Stimulated activated CD4-positive, alpha-beta T cell treated with anti-CD3 and anti-CD28 coated beads, Interleukin-12 subunit alpha, Interleukin-12 subunit beta, amount 100 ng/mL, for 24 hours (primary cell): ENCODE results near the gene ARMC2.
"Not testable (repeated sequence)": the region's sequence is repeated elsewhere in the genome, so short reads cannot be mapped to it uniquely, and the experiment has no call there.

Experiments used
- DNase-seq, 2 experiments: peaks; one replicate each; pipeline ENCODE4 v3.0.0-alpha.2; 2020; ENCODE audit warnings: low read depth in 2 of 2

ARMC2 gene

DNA sequence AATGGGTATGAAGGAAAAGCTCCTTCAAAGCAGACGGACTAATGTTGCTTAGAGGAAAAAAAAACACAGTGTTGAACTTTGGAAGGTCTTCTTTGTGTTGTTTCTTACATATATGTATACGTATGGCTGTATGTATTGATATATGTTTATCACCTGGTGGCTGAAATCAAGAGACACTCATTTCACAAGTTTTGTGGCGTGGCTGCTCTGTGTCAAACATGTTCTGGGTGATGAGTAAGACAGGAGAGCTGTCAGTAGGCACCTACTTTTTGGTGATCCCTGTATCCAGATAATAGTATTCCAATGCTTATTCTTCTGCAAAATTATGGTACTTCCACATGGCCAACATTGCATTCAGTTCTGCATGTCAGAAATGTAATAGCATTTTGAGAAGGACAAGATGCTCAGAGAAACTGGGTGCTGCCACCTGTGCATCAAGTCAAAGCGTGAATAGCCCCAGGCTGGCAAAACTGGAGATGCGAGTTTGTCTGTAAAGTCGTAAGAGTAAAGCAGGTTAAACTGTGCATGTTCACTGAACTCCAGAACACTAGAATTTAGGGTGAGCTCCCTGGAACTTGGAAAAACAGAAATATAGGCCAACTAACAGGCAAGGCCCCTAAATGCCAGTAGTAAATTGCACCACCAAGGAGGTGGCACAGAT is 67.9 kb downstream of the ARMC2 start:
- DNase-seq, result no peak

DNA sequence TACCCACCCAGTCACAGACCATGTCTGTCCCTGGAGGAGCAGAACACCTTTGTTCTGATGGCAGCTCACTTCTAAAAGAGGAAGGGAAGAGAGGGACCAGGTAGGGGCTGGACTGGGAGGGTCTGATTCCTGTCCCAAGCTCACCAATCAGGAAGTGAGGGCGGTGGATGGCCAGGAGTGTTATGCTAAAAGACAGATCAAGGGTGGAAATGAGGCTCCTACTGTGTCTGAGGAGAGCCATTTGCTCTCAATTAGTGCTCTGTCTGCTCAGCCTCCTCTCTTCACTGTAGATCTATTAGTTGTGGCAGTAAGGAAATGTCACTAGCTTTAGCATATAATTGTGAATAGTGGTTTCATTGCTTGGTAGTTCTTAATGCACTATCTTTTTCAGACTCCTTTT is 72.5 kb downstream of the ARMC2 start:
- no peak for DNase-seq

- DNase-seq, result peak in 1 of 2 experiments; percentile 13
These were observed 73.5 kb downstream of the ARMC2 start for GRCh38 chr6:108921547-108922361.

DNA sequence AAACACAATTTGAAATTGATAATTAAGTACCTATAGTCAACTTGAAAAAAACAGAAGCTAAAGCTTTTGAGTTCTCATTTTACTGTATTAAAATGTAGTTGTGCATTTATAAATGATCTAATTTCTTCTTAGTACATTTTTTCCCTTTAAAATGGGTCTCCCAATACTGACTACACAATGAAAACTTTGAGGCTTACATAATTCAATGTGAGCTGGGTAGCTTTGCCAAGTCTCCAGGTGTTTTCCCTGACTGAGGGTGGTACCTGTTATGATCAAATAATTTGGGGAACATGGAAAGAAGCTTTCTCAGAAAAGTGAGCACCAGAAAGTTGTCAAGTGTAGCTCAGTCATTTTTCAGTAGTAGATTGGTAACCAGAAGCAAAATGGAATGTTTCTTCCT is 74.3 kb downstream of the ARMC2 start:
- no peak for DNase-seq

DNA sequence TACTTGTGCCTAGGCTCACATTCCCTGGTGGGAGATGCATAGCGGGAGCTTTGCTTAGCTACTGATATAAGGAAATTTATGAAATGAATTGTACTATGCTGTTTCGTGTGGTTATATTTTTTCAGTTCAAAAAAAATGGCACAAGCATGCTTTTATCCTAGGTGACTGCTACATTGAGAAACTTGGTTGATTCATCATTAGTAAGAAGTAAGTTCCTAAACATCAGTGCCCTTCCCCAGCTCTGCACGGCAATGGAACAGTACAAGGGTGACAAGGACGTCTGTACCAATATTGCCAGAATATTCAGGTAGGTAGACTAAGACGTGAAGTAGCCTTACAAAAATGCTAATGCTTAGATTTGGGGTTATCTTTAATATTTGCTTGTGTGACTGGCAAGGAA is 79.7 kb downstream of the ARMC2 start:
- DNase-seq, result no peak

- DNase-seq, result no peak
These were observed 80.4 kb downstream of the ARMC2 start for GRCh38 chr6:108928650-108929049.

- not testable (repeated sequence) for DNase-seq
These were observed 82.9 kb downstream of the ARMC2 start for GRCh38 chr6:108931090-108931489.

GRCh38 chr6:108937170-108937569 is 88.9 kb downstream of the ARMC2 start:
- no peak for DNase-seq

DNA sequence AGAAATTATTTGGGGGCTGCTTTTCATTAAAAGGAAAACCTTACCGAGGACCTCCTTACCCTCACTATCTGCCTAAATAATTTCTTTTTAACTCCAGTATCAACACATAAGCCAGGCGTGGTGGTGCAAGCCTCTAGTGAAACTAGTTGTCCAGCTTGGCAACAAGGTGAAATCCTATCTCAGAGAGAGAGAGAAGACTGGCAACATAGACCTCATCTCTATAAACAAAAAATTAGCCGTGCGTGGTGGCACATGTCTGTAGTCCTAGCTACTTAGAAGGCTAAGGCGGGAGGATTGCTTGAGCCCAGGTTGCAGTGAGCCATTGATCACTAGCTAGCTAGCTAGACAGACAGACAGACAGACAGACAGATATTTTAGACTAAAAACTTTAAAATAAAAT is 92.5 kb downstream of the ARMC2 start:
- no peak for DNase-seq

- DNase-seq, result no peak
These were observed 93.1 kb downstream of the ARMC2 start for GRCh38 chr6:108941281-108941680.

DNA sequence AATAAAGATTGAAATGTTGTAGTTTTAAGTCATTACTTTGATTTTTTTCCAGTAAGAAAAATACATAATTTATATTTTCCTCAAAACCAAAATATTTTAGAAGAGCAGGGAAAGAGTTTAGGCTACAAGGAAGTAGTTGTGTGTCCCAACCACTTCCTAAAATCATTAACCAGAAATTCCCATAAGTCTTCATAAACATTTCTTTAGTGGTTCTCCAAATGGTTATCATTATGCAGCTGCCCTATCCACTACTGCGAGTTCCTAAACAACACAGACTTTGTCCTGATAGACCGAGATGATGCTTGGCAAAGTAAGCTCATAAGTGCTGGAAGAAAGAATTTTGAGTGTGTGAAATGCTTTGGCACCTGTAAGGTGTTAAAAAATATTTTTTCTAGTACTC is 93.6 kb downstream of the ARMC2 start:
- no peak for DNase-seq

- peak in 1 of 2 experiments; percentile 24 for DNase-seq
These were observed 94.6 kb downstream of the ARMC2 start for GRCh38 chr6:108942556-108943492.

DNA sequence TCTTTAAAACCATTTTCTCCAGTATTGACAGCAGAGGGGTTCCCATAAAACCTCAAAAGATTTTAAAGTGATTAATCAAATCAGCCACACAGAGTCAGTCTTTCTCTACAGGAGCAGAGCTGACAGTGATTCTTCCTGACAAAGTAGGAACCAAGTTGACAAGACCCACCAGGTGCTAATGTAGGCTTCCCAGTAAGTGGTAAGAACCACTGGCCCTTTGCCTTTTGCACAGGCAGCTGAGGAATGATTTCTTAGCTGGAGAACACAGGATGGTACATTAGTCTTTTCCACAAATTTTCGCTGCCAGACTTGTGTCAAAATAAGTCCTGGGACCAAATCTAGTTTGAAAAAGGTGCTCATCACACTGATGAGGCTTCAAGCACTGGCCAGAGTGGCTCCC is 95.8 kb downstream of the ARMC2 start:
- no peak for DNase-seq

DNA sequence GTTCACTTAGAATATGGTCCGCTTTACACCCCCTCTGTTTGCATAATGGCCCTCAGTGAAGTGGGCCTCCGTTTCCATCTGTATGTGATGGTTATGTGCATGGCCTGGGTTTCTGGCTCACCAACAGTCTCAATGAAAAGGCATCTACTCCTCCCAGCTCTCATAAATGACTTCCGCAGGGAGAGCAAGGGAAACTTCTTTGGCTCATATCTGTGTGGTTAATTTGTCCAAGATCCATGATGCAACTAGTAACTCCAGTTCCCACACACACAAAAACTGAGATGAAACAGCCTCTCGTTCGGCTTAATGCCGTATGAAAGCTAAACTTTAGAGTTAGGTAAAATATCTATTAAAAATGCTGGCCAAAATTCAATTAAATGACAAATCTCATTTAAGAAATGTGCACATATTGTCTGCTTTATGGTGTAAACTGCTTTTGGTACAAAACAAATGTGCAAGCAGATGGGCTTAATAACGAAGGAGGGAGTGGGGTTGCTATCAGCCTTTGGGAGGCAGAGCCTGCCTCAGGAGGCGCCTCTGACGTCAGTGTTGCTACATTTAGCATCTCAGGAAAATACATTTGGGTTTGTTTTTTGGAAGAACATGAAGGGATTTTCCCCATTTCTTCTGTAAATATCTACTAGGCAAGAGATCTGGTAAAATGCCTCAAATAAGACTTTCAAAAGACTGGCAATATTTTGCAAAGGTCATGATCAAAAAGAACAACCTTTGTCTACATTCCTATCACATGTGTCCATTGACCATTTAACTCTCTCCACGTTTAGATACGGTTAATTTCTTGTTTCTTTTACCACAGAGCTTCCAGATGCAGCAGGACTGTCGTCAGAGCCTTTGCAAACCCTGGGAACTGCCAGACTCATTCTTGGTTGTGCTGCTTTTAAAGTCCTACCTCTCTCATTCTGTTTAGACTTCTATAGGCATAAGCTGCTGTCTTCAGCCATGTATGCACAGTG is 96.8 kb downstream of the ARMC2 start:
- no peak for DNase-seq

- DNase-seq, result no peak
These were observed 97.5 kb downstream of the ARMC2 start for GRCh38 chr6:108945681-108946159.

DNA sequence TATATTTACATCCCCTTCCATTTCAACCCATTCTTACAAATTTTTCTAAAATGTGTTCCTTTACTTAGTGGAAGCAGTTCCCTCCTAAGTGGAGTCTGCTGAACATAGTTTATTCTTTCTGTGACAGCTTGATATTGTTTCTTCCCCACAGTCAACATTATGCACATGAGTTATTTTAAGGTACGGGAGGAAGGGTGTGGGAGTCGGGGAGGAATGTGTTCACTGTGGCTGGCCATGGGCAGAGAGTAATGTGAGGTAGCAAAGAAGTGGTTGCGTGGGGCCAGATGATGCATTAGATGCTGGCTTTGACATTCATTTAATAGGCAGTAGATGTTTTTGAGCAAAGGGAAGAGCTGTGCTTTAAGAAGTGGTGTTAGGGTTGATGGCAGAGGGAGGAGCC is 98.5 kb downstream of the ARMC2 start:
- DNase-seq, result no peak

GRCh38 chr6:108947114-108947854 is 99.1 kb downstream of the ARMC2 start:
- no peak for DNase-seq

DNA sequence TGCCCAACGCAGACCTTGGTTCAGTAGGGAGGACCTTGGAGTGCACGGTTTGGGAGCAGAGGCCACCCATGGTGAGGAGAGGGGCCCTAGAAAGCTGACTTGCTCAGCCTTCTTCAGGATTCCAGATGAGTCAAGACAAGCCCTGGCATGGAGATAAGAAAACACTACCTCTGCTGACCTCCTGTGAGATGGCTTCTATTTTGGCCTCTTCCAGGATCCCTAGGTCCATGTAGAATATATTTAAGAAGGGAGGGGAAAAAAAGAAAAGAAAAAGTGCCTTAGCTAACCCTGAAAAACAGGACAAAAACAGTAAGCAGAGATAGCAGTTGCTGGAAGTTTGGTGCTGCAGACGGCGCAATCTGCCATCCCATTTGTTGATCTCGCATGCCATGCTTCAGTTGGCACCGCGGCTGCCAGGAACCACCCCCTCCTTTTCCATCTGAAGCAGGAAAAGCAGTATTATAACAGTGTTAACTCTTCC is 100.0 kb downstream of the ARMC2 start:
- DNase-seq, result no peak

GRCh38 chr6:108951351-108951953 is 103.2 kb downstream of the ARMC2 start:
- no peak for DNase-seq
